ACC112 (cell line): Measurements from ENCODE around the gene KANK4.

ENCODE experiments used
- H2AFZ ChIP-seq: fragments of 200-600 bp; sonication (generic); one replicate; pipeline ENCODE4 v1.6.0; 2017; ENCODE audit warnings: antibody characterized with exemption, low read length; ENCODE audit not compliant: unreplicated experiment
- H3K27ac ChIP-seq: fragments of 200-600 bp; sonication (generic); 2 replicates; pipeline ENCODE4 v1.5.1; 2014; ENCODE audit warnings: low read depth, mild to moderate bottlenecking, antibody characterized with exemption, low read length, moderate library complexity
- H3K27me3 ChIP-seq: fragments of 200-600 bp; sonication (generic); 2 replicates; pipeline ENCODE4 v1.6.1; 2014; ENCODE audit warnings: mild to moderate bottlenecking, antibody characterized with exemption, low read length, moderate library complexity, mixed read lengths; ENCODE audit not compliant: insufficient read depth
- H3K36me3 ChIP-seq: fragments of 200-600 bp; sonication (generic); 2 replicates; pipeline ENCODE4 v1.6.1; 2016; ENCODE audit warnings: mild to moderate bottlenecking, antibody characterized with exemption, low read length, moderate library complexity, mixed read lengths; ENCODE audit not compliant: insufficient read depth
- H3K4me1 ChIP-seq: fragments of 200-600 bp; sonication (generic); one replicate; pipeline ENCODE4 v1.6.1; 2016; ENCODE audit warnings: low read length, mixed read lengths; ENCODE audit not compliant: insufficient read depth, unreplicated experiment, control insufficient read depth
- H3K4me3 ChIP-seq: fragments of 200-600 bp; sonication (generic); 2 replicates; pipeline ENCODE4 v1.5.1; 2014; ENCODE audit warnings: mild to moderate bottlenecking, low read depth, low read length
- H3K79me2 ChIP-seq: fragments of 200-600 bp; sonication (generic); one replicate; pipeline ENCODE4 v1.6.0; 2016; ENCODE audit warnings: low read length; ENCODE audit not compliant: control insufficient read depth, unreplicated experiment, insufficient read depth

KANK4 gene

DNA sequence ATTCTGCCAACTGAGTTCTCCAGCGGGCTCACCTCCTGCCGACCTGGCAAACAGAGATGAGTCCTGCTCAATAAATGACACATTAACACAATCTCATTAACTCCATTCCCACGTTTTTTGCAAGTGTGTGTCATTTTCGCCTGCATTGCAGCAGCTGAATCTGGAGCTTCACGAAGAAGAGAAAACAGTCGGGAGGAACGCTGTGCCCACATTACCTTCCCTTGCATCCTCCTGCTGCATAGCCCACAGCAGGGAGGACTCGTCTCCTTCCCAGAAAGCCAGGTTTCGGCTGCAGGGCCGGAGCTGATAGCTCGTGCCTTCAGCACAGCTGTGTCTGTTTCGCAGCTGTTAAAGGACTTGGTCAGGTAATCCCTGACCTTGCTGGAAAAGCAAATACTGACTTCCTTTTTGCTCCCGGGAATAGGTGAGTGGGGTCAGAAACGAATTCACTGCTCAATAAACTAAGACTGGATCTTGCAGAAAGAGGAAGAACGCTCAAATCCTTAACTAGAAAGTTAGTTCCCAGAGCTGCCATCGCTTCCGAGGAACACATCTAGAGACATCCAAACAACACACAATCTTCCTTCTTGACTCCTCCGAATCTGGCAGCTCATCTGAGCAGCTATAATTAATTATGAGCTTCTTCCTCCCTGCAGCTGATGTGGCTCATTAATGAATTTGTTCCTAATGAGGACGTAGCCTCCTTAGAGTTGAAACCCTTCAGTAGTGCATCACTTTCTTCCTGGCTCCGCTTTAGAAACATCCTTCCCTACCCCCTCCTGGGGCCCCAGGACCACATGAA is 33.0 kb downstream of the KANK4 start:
- no peak overlapping the region for H3K27ac ChIP-seq
- H3K4me1 ChIP-seq, result no peaks in the 10 kb centered on the region
- no peak overlapping the region for H3K4me3 ChIP-seq
- H3K36me3 ChIP-seq, result no peaks in the 10 kb centered on the region
- no peaks in the 10 kb centered on the region for H3K79me2 ChIP-seq
- no peak overlapping the region for H2AFZ ChIP-seq
- peaks cover 94% of the 10 kb centered on the region for H3K27me3 ChIP-seq

DNA sequence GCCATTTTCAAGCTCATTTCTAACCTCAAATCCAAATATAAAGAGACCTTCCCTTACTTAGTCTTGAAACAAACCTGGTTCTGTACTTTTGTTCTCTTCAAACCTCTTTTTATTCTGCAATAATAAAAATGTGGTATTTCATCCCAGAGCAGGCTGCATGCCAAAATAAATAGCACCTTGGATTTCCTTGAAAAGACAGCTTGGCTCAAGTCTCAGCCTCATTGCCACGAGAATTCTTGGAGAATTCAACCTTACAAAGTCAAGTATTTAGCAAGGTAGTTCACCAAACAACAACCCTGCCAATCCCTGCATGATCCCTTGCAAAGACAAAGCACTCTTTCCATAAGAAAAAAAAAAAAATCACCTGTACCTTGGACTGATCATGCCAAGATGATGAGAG is 33.8 kb downstream of the KANK4 start:
- Histone ChIP-seq H3K36me3 (no peaks in the 10 kb centered on the region), H3K79me2 (no peaks in the 10 kb centered on the region), H3K27ac (no peak overlapping the region), H2AFZ (no peak overlapping the region), H3K4me3 (no peak overlapping the region), H3K27me3 (peaks cover 97% of the 10 kb centered on the region), H3K4me1 (no peaks in the 10 kb centered on the region)

DNA sequence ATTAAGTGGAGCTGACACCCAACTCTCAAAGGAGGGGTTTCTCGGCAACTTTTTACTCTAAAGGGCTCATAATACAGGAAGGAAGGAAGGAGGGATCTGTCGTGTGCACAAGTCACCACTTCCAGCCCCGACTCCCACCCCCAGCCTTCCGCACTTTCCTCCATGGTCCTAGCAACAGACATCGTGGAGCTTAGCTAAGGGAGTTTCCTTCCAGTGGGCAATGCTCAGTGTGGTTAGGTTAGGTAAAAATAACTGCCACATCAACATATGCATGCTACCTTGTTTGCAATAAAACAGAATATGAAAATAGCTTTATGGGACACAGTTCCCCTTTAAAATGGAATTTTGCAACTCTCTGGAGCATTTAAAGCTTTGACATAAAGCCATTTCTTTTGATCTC is 35.2 kb downstream of the KANK4 start:
- H2AFZ ChIP-seq, result no peak overlapping the region
- no peaks in the 10 kb centered on the region for H3K4me1 ChIP-seq
- no peaks in the 10 kb centered on the region for H3K79me2 ChIP-seq
- no peak overlapping the region for H3K4me3 ChIP-seq
- no peaks in the 10 kb centered on the region for H3K36me3 ChIP-seq
- H3K27me3 ChIP-seq, result peaks cover 96% of the 10 kb centered on the region
- no peak overlapping the region for H3K27ac ChIP-seq

DNA sequence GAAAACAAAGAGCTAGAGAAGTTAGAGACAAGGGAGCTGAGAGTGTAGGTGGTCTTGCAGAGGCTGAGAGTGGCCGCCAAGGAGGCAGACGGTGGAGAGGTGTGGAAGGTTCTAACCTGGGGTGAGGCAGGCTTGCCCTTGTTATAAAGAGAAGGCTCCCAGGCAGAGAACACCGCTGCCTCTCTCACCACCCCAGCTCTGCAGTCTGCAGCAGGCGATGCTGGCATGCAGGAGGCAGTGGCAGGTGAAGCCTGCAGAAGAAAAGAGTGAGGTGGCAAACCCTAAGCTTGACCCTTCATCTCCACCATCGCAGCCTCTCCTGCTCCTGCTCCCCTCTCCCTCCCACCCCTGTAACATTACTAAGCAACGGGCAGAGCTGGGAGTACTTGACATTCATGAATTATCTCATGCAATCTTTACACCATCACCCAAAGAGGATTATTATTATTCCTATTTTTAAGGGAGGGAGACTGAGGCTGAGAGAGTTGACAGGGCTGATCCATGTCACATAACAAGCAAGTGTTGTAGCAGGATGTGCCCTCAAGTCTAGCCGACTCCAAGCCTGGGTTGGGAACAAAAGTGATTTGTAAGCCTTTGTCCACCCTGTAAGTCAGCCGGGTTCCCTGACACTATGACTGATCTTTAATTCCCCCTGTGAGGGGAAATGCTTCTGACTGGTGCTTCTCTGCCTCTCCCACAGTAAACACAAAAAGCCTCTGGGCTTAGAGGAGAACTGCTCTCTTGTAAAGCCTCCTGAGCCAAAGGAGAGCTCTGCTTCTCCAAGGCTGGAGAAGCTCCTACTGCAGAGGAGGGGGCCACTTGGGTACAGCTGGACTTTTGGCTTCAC is 36.1 kb downstream of the KANK4 start:
- H3K36me3 ChIP-seq, result no peaks in the 10 kb centered on the region
- no peaks in the 10 kb centered on the region for H3K4me1 ChIP-seq
- H3K79me2 ChIP-seq, result no peaks in the 10 kb centered on the region
- H3K4me3 ChIP-seq, result no peak overlapping the region
- no peak overlapping the region for H3K27ac ChIP-seq
- H3K27me3 ChIP-seq, result peaks cover 92% of the 10 kb centered on the region
- H2AFZ ChIP-seq, result no peak overlapping the region

DNA sequence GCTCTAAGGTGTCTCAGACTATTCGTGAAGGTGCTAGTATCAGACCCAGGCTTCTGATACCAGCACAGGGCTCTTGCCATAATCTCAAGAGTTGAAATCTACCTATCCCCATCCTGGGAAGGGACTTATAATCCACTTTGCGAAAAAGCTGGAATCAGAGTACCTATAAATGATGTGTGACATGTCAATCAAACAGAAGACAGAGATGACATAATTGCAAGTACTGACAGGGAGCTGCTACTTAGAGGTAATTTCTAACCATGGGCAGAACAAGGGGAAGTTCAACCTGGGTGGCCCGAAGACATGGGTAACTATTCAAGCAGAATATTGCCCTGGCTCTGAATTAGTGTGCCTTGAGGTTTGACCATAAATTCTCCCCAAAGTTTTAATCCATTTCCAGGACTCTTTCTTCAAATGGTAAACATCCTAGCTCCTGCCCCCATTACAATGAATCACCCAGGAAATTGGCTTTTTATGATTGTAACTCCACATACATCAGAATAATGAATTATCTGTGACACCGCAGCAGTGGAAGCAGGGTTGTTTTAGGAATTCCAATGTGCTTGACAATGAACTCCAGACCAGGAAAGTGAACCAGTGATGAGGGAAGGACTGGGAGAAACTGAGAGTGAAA is 37.2 kb downstream of the KANK4 start:
- no peaks in the 10 kb centered on the region for H3K4me1 ChIP-seq
- peaks cover 88% of the 10 kb centered on the region for H3K27me3 ChIP-seq
- no peaks in the 10 kb centered on the region for H3K79me2 ChIP-seq
- H3K4me3 ChIP-seq, result no peak overlapping the region
- H2AFZ ChIP-seq, result no peak overlapping the region
- H3K36me3 ChIP-seq, result no peaks in the 10 kb centered on the region
- H3K27ac ChIP-seq, result no peak overlapping the region

DNA sequence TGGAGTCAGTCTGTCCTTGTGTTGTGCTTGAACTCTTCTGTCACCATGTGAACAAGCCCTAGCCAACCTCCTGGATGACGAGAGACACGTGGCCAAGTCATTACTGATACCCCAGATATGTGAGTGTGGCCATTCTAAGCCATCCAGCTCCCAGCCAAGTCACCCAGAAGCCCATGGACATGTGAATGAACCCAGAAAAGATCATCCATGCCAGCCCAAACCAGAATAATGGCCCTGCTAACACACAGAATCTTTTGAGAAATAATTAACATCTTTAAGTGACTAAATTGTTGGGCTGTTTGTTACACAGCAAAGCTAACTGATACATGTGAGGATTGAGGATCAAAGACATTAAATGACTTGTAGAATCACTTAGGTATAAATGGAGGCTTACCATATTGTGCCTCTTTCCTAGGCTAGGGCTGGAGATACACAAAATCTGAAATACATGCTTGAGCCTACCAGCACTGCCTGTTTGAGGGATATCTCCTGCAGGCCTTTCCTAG is 38.2 kb downstream of the KANK4 start:
- H3K79me2 ChIP-seq, result no peaks in the 10 kb centered on the region
- no peak overlapping the region for H3K27ac ChIP-seq
- no peak overlapping the region for H2AFZ ChIP-seq
- no peaks in the 10 kb centered on the region for H3K4me1 ChIP-seq
- no peaks in the 10 kb centered on the region for H3K36me3 ChIP-seq
- H3K4me3 ChIP-seq, result no peak overlapping the region
- peaks cover 78% of the 10 kb centered on the region for H3K27me3 ChIP-seq

DNA sequence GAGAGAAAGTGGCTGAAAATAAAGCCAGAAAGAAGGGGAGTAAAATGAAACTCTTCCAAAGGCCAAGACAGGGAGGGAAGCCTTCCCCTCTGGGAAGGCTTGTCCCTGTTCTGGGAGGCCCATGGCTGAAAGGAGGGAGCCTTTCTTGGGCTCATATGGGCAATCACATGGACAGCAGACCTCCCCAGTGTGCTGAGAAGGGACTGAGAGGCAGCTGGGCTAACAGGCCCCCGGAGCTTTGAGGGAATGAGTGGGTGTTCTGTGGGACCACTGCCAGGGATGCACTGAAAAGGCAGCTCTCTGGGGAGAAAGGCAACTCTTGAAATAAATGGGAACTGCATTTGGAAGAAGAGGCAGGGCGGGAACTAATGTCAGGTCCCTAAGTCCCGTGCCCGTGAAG is 39.1 kb downstream of the KANK4 start:
- no peaks in the 10 kb centered on the region for H3K4me1 ChIP-seq
- no peak overlapping the region for H3K27ac ChIP-seq
- peaks cover 70% of the 10 kb centered on the region for H3K27me3 ChIP-seq
- no peaks in the 10 kb centered on the region for H3K36me3 ChIP-seq
- no peaks in the 10 kb centered on the region for H3K79me2 ChIP-seq
- no peak overlapping the region for H2AFZ ChIP-seq
- H3K4me3 ChIP-seq, result no peak overlapping the region

DNA sequence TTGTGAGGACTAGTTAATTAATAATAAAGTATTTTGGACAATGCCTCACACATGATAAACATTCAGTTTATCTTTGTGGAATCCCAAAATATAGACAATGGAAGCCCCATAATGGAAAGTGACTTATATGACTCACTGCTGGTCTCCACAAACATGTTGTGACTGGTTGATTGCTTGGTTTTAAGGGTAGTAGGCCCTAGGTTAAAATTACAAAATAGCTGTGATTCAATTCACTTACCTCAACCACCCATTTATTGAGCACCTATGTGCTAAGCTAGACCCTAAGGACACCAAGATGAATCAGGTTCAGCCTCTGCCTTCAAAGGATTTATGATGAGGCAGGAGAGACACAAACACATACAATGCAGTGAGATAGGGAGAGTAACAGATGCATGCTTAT is 42.4 kb downstream of the KANK4 start:
- no peaks in the 10 kb centered on the region for H3K4me1 ChIP-seq
- H3K79me2 ChIP-seq, result no peaks in the 10 kb centered on the region
- H3K4me3 ChIP-seq, result no peak overlapping the region
- H3K36me3 ChIP-seq, result no peaks in the 10 kb centered on the region
- H2AFZ ChIP-seq, result no peak overlapping the region
- no peak overlapping the region for H3K27ac ChIP-seq
- peaks cover 41% of the 10 kb centered on the region for H3K27me3 ChIP-seq

DNA sequence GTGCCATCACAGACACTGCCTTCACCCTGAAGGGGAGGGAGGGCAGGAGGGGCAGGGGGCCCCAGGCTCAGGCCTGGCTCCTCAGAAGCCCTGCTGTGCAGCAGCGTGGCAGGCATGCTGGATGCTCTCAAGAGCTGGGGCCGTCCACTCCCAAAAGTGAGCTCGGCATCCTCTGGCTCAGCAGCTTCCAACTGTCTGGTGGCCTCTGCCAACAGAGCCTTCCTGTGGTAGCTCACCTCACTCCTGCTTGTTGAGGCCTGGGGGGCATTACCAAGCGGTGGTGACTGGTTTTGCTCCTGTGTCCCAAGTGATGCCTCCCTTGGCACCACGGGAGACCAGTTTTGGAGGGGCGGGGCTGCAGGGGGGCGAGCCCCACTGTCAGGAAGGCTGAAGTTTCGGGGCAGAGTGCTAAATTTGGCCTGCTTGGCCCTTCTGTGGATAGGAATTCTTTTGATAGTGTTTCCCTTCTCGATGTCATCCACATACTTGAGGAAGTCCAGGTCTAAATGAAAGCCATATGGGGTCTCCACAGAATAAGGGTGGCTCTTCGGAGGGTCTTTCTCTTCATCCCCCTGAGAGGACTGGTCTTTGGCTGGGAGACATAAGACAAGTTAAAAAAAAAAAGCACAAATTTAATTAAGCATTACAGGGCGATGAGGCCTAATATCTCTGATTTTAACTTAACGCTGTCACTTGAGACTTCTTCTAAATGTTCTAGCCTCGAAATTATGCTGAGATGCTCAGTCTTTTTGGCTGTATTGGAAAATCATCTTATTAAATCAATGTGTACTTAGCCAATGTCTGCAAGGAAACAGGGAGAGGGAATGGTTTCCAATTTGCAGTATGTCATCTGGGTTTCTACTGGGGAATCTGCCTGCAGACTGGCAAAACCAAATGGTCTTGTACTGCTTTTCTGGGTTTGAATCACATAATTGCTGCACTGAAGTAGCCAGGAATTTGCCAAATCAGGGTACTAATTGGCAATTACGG is 44.4 kb downstream of the KANK4 start:
- H3K4me1 ChIP-seq, result no peaks in the 10 kb centered on the region
- H3K4me3 ChIP-seq, result no peak overlapping the region
- peaks cover 22% of the 10 kb centered on the region; the same call in 1 of the 2 replicates for H3K27me3 ChIP-seq
- no peaks in the 10 kb centered on the region for H3K79me2 ChIP-seq
- H3K27ac ChIP-seq, result no peak overlapping the region
- H3K36me3 ChIP-seq, result no peaks in the 10 kb centered on the region
- no peak overlapping the region for H2AFZ ChIP-seq

DNA sequence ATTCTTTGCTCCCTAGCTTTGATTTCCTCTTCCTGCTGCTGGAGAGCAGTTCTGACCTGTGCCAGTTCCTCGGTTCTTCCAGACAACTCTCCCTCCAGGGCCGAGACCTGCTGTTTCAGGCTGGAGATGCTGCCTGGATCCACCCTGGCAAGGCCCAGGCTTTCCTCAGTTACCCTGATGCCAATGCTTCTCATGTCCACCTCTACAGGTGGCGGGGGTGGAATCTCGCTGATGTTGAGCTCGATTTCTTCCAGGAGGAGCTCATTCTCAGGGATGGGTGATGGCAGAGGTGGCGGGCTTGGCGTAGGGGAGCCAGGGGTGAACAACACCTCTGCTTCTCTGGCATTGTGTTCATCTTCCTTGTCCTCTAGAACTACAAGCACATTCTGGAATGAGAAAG is 45.3 kb downstream of the KANK4 start:
- Histone ChIP-seq H3K4me3 (no peak overlapping the region), H3K27me3 (peaks cover 16% of the 10 kb centered on the region; the same call in 1 of the 2 replicates), H3K27ac (no peak overlapping the region), H3K4me1 (no peaks in the 10 kb centered on the region), H2AFZ (no peak overlapping the region), H3K36me3 (no peaks in the 10 kb centered on the region), H3K79me2 (no peaks in the 10 kb centered on the region)
